Astrocyte (in vitro differentiated cells and primary cell): Measurements from ENCODE around the gene DNAH14. TPM values are rescaled to one million over a fixed set of nuclear protein-coding genes. Genes with fewer than 3 reads are reported as not detected.

Source experiments
- DNase-seq: peaks from one replicate; pipeline ENCODE4 v3.0.0-alpha.2; 2010; ENCODE audit warnings: low read depth
- FAIRE-seq: peaks from 2 replicates; lab custom pipeline; 2011; peaks lifted over from hg19 to GRCh38; lab: Jason Lieb, UNC
- H2AFZ ChIP-seq: 2 replicates; pipeline ENCODE4 v1.6.0; 2012; ENCODE audit warnings: low read depth, low read length, inconsistent platforms
- H3K27ac ChIP-seq: 2 replicates; pipeline ENCODE4 v1.5.1; 2011; ENCODE audit warnings: low read depth, low read length, inconsistent platforms
- H3K27me3 ChIP-seq: 2 replicates; pipeline ENCODE4 v1.6.0; 2011; ENCODE audit warnings: low read length, inconsistent platforms; ENCODE audit not compliant: insufficient read depth
- H3K36me3 ChIP-seq: 2 replicates; pipeline ENCODE4 v1.5.1; 2011; ENCODE audit warnings: low read length, inconsistent platforms; ENCODE audit not compliant: insufficient read depth
- H3K4me1 ChIP-seq: 2 replicates; pipeline ENCODE4 v1.5.1; 2011; ENCODE audit warnings: low read length, inconsistent platforms; ENCODE audit not compliant: insufficient read depth
- H3K4me2 ChIP-seq: 2 replicates; pipeline ENCODE4 v1.6.0; 2012; ENCODE audit warnings: low read length, inconsistent platforms
- H3K4me3 ChIP-seq: 2 replicates; pipeline ENCODE4 v1.5.1; 2011; ENCODE audit warnings: low read depth, mild to moderate bottlenecking, low read length, inconsistent platforms; ENCODE audit not compliant: insufficient read depth
- H3K79me2 ChIP-seq: 2 replicates; pipeline ENCODE4 v1.6.0; 2012; ENCODE audit warnings: mild to moderate bottlenecking, low read length, inconsistent platforms; ENCODE audit not compliant: insufficient read depth
- H3K9ac ChIP-seq: 2 replicates; pipeline ENCODE4 v1.6.0; 2012; ENCODE audit warnings: mild to moderate bottlenecking, low read length, inconsistent platforms
- H3K9me3 ChIP-seq: 2 replicates; pipeline ENCODE4 v1.5.1; 2012; ENCODE audit warnings: low read depth, mild to moderate bottlenecking, low read length, inconsistent platforms; ENCODE audit not compliant: insufficient read depth
- H4K20me1 ChIP-seq: 2 replicates; pipeline ENCODE4 v1.6.0; 2012; ENCODE audit warnings: low read length, inconsistent platforms; ENCODE audit not compliant: insufficient read depth
- H3K27ac Mint-ChIP-seq: one replicate; pipeline ENCODE4 v1.8.0; 2021; ENCODE audit warnings: mild to moderate bottlenecking, mixed read lengths; ENCODE audit not compliant: unreplicated experiment
- H3K27me3 Mint-ChIP-seq: one replicate; pipeline ENCODE4 v1.8.0; 2021; ENCODE audit warnings: low read depth, mixed read lengths; ENCODE audit not compliant: unreplicated experiment
- H3K36me3 Mint-ChIP-seq: one replicate; pipeline ENCODE4 v1.8.0; 2021; ENCODE audit warnings: low read depth, mixed read lengths; ENCODE audit not compliant: unreplicated experiment
- H3K4me1 Mint-ChIP-seq: one replicate; pipeline ENCODE4 v1.8.0; 2021; ENCODE audit warnings: low read depth, mixed read lengths; ENCODE audit not compliant: unreplicated experiment
- H3K4me3 Mint-ChIP-seq: one replicate; pipeline ENCODE4 v1.8.0; 2021; ENCODE audit warnings: mild to moderate bottlenecking, moderate library complexity, mixed read lengths; ENCODE audit not compliant: unreplicated experiment
- H3K9me3 Mint-ChIP-seq: one replicate; pipeline ENCODE4 v1.8.0; 2021; ENCODE audit warnings: mild to moderate bottlenecking, mixed read lengths; ENCODE audit not compliant: unreplicated experiment
- EZH2 ChIP-seq: IDR thresholded peaks from 2 replicates; pipeline ENCODE4 v1.6.1; 2012; ENCODE audit warnings: mild to moderate bottlenecking, low read length, inconsistent platforms; ENCODE audit not compliant: insufficient read depth
- total RNA-seq: library from RNA; stranded (reverse); gene quantifications from 2 replicates; pipeline ENCODE4 v1.2.1, GENCODE V29; 2021
- TF ChIP-seq, protein P1 (sequence below): IDR thresholded peaks from 2 replicates; pipeline ENCODE4 v1.5.1; 2011; ENCODE audit warnings: low read depth, mild to moderate bottlenecking, inconsistent platforms, low read length, moderate library complexity; ENCODE audit not compliant: insufficient read depth

DNAH14 gene
- total RNA-seq, 1 donor from 2014 or later: 21.2 TPM

- Mint-ChIP-seq H3K27me3 (peaks cover 10% of the 10 kb centered on the region), H3K4me1 (no peaks in the 10 kb centered on the region), H3K36me3 (no peaks in the 10 kb centered on the region), H3K27ac (no peak overlapping the region), H3K9me3 (peaks cover 4% of the 10 kb centered on the region), H3K4me3 (no peak overlapping the region)
- Histone ChIP-seq H3K4me3 (no peak overlapping the region), H3K4me1 (peaks cover 19% of the 10 kb centered on the region), H3K79me2 (no peaks in the 10 kb centered on the region), H3K27ac (no peak overlapping the region), H3K4me2 (no peak overlapping the region), H3K9ac (no peak overlapping the region), H2AFZ (no peak overlapping the region), H3K36me3 (no peaks in the 10 kb centered on the region), H4K20me1 (no peaks in the 10 kb centered on the region), H3K9me3 (no peaks in the 10 kb centered on the region), H3K27me3 (peaks cover 4% of the 10 kb centered on the region)
- no peak for FAIRE-seq
- DNase-seq: no peak
- TF ChIP-seq, protein P1, sequence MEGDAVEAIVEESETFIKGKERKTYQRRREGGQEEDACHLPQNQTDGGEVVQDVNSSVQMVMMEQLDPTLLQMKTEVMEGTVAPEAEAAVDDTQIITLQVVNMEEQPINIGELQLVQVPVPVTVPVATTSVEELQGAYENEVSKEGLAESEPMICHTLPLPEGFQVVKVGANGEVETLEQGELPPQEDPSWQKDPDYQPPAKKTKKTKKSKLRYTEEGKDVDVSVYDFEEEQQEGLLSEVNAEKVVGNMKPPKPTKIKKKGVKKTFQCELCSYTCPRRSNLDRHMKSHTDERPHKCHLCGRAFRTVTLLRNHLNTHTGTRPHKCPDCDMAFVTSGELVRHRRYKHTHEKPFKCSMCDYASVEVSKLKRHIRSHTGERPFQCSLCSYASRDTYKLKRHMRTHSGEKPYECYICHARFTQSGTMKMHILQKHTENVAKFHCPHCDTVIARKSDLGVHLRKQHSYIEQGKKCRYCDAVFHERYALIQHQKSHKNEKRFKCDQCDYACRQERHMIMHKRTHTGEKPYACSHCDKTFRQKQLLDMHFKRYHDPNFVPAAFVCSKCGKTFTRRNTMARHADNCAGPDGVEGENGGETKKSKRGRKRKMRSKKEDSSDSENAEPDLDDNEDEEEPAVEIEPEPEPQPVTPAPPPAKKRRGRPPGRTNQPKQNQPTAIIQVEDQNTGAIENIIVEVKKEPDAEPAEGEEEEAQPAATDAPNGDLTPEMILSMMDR: peak; percentile 24
- no peak for TF ChIP-seq EZH2
These were observed 512.0 kb downstream of the DNAH14 start for GRCh38 chr1:225441314-225442122.

DNA sequence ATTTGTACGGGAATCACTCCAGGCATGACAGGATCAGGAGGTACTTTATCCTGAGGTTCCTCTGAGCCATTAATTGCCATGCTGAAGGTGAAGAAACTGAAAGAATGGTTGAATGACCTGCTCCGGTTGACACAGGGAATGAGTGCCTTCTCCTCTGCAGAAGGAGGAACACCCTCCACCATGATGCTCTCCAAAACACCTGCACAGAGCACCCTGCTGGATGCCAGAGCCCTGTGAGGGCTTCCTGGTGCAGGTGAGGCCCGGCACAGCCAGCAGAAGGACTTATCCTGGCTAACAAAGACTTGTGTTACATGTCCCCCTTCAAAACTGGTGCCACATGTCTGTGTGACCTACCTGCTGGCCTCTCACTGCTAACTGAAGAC, 512.6 kb downstream of the DNAH14 start:
- H3K9me3 Mint-ChIP-seq: peaks cover 4% of the 10 kb centered on the region
- H3K4me3 Mint-ChIP-seq: no peak overlapping the region
- no peaks in the 10 kb centered on the region for H4K20me1 ChIP-seq
- H3K4me3 ChIP-seq: no peak overlapping the region
- no peaks in the 10 kb centered on the region for H3K36me3 Mint-ChIP-seq
- TF ChIP-seq, protein P1: no peak
- no peak for TF ChIP-seq EZH2
- no peaks in the 10 kb centered on the region for H3K79me2 ChIP-seq
- H3K4me1 ChIP-seq: peaks cover 19% of the 10 kb centered on the region
- H3K27ac ChIP-seq: no peak overlapping the region
- H3K27ac Mint-ChIP-seq: no peak overlapping the region
- H3K27me3 Mint-ChIP-seq: peaks cover 11% of the 10 kb centered on the region
- no peaks in the 10 kb centered on the region for H3K4me1 Mint-ChIP-seq
- no peak overlapping the region for H2AFZ ChIP-seq
- H3K36me3 ChIP-seq: no peaks in the 10 kb centered on the region
- no peak overlapping the region for H3K4me2 ChIP-seq
- no peak for FAIRE-seq
- H3K9ac ChIP-seq: no peak overlapping the region
- DNase-seq: no peak
- H3K9me3 ChIP-seq: no peaks in the 10 kb centered on the region
- peaks cover 7% of the 10 kb centered on the region for H3K27me3 ChIP-seq
